ENCODE measurements around the gene SVOP.

Gene SVOP

DNA sequence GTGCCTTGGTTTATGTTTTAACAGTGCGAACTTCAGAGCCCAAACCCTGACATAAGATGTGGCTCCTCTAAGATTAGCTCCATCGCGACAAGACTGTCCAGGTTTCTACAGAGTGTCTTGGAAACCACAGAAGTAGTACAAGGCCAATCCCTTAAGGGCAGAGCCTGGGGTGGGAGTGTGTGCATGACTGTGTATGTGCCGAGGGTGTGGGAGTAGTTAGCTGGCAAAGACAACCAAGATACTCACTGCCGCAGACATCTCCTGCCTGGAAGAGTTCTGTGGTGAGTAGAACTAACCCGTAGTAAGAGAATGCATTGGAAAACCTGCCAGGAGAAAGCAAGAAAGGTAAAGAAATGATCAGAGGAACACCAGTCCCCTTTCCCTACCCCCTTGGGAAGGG is 86.9 kb downstream of the SVOP start:
- no peak overlapping the region for H3K4me3 ChIP-seq (replicated peaks; ENCODE audit: low read depth, low read length)
- TF ChIP-seq, protein P1, sequence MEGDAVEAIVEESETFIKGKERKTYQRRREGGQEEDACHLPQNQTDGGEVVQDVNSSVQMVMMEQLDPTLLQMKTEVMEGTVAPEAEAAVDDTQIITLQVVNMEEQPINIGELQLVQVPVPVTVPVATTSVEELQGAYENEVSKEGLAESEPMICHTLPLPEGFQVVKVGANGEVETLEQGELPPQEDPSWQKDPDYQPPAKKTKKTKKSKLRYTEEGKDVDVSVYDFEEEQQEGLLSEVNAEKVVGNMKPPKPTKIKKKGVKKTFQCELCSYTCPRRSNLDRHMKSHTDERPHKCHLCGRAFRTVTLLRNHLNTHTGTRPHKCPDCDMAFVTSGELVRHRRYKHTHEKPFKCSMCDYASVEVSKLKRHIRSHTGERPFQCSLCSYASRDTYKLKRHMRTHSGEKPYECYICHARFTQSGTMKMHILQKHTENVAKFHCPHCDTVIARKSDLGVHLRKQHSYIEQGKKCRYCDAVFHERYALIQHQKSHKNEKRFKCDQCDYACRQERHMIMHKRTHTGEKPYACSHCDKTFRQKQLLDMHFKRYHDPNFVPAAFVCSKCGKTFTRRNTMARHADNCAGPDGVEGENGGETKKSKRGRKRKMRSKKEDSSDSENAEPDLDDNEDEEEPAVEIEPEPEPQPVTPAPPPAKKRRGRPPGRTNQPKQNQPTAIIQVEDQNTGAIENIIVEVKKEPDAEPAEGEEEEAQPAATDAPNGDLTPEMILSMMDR (IDR thresholded peaks at IDR 0.05; ENCODE audit: low read depth, low read length, missing control alignments), result no peak
- no peak for DNase-seq (ENCODE audit: extremely low read depth, low read depth)

DNA sequence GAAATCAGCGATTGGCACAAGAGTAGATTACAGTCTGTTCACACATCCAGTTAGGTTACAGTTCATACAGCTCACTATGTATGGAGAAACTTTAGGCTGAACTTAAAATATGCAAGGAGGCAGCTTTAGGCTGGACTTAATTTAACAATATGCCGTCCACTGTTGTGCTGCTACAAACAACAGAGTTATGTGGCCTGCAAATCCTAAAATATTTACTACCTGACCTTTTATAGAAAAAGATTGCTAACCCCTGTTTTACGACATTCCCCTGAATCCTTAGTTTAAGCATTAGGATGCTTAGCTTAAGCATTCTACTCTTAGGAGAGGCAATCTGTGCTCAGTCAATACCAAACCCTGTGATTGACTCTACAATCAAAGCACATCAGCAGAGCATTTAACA is 90.1 kb downstream of the SVOP start:
- no peak for DNase-seq (ENCODE audit: extremely low read depth, low read depth)
- H3K4me3 ChIP-seq (replicated peaks; ENCODE audit: low read depth, low read length), result no peak overlapping the region
- TF ChIP-seq, protein P1 (IDR thresholded peaks at IDR 0.05; ENCODE audit: low read depth, low read length, missing control alignments), result no peak

DNA sequence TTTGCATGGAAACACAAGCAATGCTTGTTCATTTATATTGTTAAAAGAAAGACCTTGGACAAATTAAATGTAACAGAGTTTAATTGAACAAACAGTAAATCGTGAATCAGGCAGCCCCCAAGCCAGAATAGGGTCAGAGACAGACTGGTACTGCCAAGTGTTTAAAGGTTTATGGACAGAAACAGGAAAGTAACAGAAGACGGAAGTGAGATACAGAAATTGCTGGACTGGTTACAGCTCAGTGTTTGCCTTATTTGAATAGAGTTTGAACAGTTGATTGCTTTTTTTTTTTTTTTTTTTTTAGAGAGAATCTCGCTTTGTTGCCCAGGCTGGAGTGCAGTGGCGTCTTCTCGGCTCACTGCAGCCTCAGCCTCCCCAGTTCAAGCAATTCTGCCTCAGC is 90.7 kb downstream of the SVOP start:
- no peak for DNase-seq (ENCODE audit: extremely low read depth, low read depth)
- no peak overlapping the region for H3K4me3 ChIP-seq (replicated peaks; ENCODE audit: low read depth, low read length)
- TF ChIP-seq, protein P1 (IDR thresholded peaks at IDR 0.05; ENCODE audit: low read depth, low read length, missing control alignments), result no peak

DNA sequence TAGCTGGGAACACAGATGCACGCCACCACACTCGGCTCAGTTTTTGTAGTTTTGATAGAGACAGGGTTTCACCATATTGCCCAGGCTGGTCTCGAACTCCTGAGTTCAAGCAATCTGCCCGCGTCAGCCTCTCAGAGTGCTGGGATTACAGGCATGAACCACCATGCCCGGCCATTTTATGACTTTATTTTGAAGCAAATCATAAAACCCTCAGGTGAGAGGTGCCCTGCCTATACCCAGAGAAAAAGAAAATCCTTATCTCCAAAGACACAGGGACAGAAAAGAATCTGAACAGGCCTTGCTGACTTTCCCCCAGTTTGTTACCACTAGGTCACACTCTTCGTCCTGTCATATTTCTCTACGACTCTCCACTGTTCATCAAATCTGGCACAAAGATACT is 92.2 kb downstream of the SVOP start:
- no peak for DNase-seq (ENCODE audit: extremely low read depth, low read depth)
- TF ChIP-seq, protein P1 (IDR thresholded peaks at IDR 0.05; ENCODE audit: low read depth, low read length, missing control alignments), result no peak
- H3K4me3 ChIP-seq (replicated peaks; ENCODE audit: low read depth, low read length), result no peak overlapping the region

DNA sequence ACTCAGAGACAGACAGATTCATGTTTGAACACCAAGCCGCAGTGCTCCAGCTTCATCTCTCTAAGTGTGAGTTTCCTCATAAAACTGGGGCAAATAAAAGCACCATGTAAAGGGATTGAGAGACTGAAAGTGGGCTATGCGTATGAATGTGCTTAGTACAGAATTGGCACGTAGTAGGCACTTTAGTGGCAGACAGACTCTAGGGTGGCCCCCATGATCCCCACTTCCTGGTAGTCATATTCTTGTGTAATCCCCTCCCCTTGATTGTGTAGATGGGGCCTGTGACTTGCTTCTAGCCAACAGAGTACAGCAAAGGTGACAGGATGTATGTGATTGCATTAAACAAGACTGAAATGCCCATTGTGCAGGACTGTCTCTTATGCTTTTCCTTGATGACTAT is 98.0 kb downstream of the SVOP start:
- no peak for DNase-seq (ENCODE audit: extremely low read depth, low read depth)
- no peak overlapping the region for H3K4me3 ChIP-seq (replicated peaks; ENCODE audit: low read depth, low read length)
- TF ChIP-seq, protein P1 (IDR thresholded peaks at IDR 0.05; ENCODE audit: low read depth, low read length, missing control alignments), result no peak

DNA sequence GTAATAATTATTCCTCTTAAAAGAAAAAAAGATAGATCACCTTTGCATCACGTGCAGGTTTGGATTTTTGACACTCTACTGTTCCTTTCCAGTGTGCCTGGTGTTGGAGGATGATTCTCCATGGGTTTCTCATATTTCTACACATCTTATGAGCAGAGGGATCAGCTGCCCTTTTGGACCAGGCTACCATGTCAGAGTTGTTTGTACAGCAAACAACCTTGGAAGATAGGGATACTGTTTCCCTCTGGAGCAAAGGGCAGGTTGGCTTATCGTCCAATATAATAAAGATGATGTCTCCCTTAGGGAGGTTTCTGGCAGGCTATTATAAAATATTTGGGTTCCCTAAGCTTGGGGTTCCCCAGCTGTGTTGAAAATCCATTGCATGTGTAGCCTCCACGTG is 98.9 kb downstream of the SVOP start:
- no peak overlapping the region for H3K4me3 ChIP-seq (replicated peaks; ENCODE audit: low read depth, low read length)
- TF ChIP-seq, protein P1 (IDR thresholded peaks at IDR 0.05; ENCODE audit: low read depth, low read length, missing control alignments), result no peak
- DNase-seq (ENCODE audit: extremely low read depth, low read depth), result no peak

DNA sequence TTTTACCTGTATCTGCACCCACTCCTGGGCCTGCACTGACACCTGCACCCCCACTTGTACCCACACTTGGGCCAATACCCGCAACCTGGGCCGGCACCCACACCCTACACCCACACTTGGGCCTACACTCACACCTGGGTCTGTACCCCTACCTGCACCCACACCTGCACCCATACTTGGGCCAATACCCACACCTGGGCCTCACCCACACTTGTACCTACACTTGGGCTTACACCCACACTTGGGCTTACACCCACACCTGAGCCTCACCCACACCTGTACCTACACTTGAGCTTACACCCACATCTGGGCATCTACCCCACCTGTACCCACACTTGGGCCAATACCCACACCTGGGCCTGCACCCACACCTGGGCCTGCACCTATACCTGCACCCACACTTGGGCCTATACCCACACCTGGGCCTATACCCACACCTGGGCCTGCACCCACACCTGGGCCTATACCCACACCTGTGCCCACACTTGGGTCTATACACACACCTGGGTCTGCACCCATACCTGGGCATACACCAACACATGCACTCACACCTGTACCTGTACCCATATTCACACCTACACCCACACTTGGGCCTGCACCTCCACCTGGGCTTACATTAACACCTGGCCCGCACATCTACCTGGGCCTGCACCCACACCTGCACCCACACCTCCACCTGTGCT is 101.8 kb downstream of the SVOP start:
- TF ChIP-seq, protein P1 (IDR thresholded peaks at IDR 0.05; ENCODE audit: low read depth, low read length, missing control alignments), result no peak
- DNase-seq (ENCODE audit: extremely low read depth, low read depth), result no peak
- no peak overlapping the region for H3K4me3 ChIP-seq (replicated peaks; ENCODE audit: low read depth, low read length)
